Natural killer cell (primary cell): ENCODE measurements around the gene HSFX2. TPM values are rescaled to one million over a fixed set of nuclear protein-coding genes. Genes with fewer than 3 reads are reported as not detected.

Experiments used
- ATAC-seq, 3 donors: fragments of 150-1000 bp in 2 of 3; fragments of 200-7000 bp in 1 of 3; cut with Tn5 transposase; 1 replicate in 1 of 3; 2 replicates in 2 of 3; pipeline ENCODE4 v1.10.0; 2021; ENCODE audit warnings: mild to moderate bottlenecking in 2 of 3, moderate library complexity in 2 of 3
- DNase-seq, 2 donors: peaks; one replicate each; pipeline versions ENCODE4 v3.0.0 to v3.0.0-alpha.2; 2013 to 2021; ENCODE audit warnings: mixed read lengths in 1 of 2
- H3K27ac ChIP-seq: one replicate; pipeline ENCODE4 v1.5.1; 2013; ENCODE audit warnings: mild to moderate bottlenecking, low read length
- H3K27me3 ChIP-seq: one replicate; pipeline ENCODE4 v1.6.1; 2013; ENCODE audit warnings: low read length; ENCODE audit not compliant: control insufficient read depth, insufficient read depth
- H3K36me3 ChIP-seq: one replicate; pipeline ENCODE4 v1.6.1; 2013; ENCODE audit warnings: low read length; ENCODE audit not compliant: control insufficient read depth, insufficient read depth
- H3K4me1 ChIP-seq: one replicate; pipeline ENCODE4 v1.6.1; 2013; ENCODE audit warnings: low read length; ENCODE audit not compliant: control insufficient read depth, insufficient read depth
- H3K4me3 ChIP-seq: one replicate; pipeline ENCODE4 v1.5.1; 2013; ENCODE audit warnings: low read length
- H3K9me3 ChIP-seq: one replicate; pipeline ENCODE4 v1.6.1; 2013; ENCODE audit warnings: low read length; ENCODE audit not compliant: control insufficient read depth, insufficient read depth
- H3K27ac Mint-ChIP-seq, 2 donors: one replicate each; pipeline ENCODE4 v1.8.0; 2022; ENCODE audit warnings: mild to moderate bottlenecking in 2 of 2, mixed read lengths in 2 of 2, moderate library complexity in 1 of 2
- H3K27me3 Mint-ChIP-seq, 2 donors: one replicate each; pipeline ENCODE4 v1.8.0; 2022; ENCODE audit warnings: low read depth in 2 of 2, mixed read lengths in 2 of 2
- H3K36me3 Mint-ChIP-seq: one replicate; pipeline ENCODE4 v1.8.0; 2022; ENCODE audit warnings: mixed read lengths
- H3K4me1 Mint-ChIP-seq, 2 donors: one replicate each; pipeline ENCODE4 v1.8.0; 2022; ENCODE audit warnings: mixed read lengths in 2 of 2
- H3K4me3 Mint-ChIP-seq: one replicate; pipeline ENCODE4 v1.8.0; 2022; ENCODE audit warnings: mild to moderate bottlenecking, moderate library complexity, mixed read lengths
- H3K9me3 Mint-ChIP-seq, 2 donors: one replicate each; pipeline ENCODE4 v1.8.0; 2022; ENCODE audit warnings: mixed read lengths in 2 of 2
- CTCF ChIP-seq: fragments of 200-600 bp; IDR thresholded peaks from one replicate; pipeline ENCODE4 v1.8.0; 2022; ENCODE audit warnings: antibody characterized with exemption
- WGBS: methylation state at CpG from one replicate; pipeline ENCODE4 v1.1.7; 2013; ENCODE audit warnings: missing lambda C conversion rate; ENCODE audit not compliant: insufficient coverage; 5-methylcytosine and 5-hydroxymethylcytosine counted together
- intact Hi-C: fragments of 100-400 bp; cut with micrococcal nuclease; formaldehyde crosslinking; loops from one replicate; pipeline ENCODE4 v1.14.2; 2022
- total RNA-seq, 4 donors: library from RNA; stranded (reverse); fragments of 120-200 nt in 1 of 4; gene quantifications; one replicate each; pipeline versions ENCODE4 v1.2.3 to v1.2.4, GENCODE V29; 2013 to 2022

The HSFX2 gene
- total RNA-seq, 3 donors from 2014 or later (not counting 1 experiment from before 2014, with no cell fraction given) = 0.45 to 0.70 TPM; not detected in 1

DNA sequence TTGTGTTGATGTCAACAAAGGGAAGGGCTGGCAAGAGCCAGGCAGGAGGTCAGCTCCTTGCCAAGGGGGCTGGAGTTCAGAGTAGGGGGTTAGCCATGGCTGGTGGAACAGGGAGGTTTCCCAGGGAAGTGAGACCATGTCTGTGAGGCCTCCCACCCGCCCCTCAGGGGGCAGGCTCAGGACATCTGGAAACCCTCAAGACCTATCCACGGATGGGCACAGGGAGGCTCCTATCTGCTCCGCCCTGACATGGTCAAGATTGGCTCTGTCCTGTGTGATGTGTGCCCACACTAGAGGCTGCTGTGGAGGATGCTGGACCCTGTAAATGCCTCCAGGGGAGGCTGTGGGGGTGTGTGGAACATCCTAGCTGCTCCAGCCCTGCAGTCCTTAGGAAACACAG is 44.5 kb upstream of the HSFX2 start:
- ATAC-seq = no peak
- Mint-ChIP-seq H3K27me3 (peaks cover 10 to 22% of the 10 kb centered on the region in 2 donors), H3K4me1 (no peaks in the 10 kb centered on the region), H3K9me3 (no peaks in the 10 kb centered on the region), H3K27ac (no peak overlapping the region), H3K4me3 (no peak overlapping the region), H3K36me3 (no peaks in the 10 kb centered on the region)
- H3K36me3 ChIP-seq = no peaks in the 10 kb centered on the region
- H3K4me1 ChIP-seq = no peaks in the 10 kb centered on the region
- peaks cover 2% of the 10 kb centered on the region for H3K27me3 ChIP-seq
- no peak for DNase-seq
- intact Hi-C loops = no loop called here
- no peak overlapping the region for H3K4me3 ChIP-seq
- no peak for TF ChIP-seq CTCF
- 86% methylated on average over 3 of the region's 3 CpGs for WGBS
- no peak overlapping the region for H3K27ac ChIP-seq
- H3K9me3 ChIP-seq = no peaks in the 10 kb centered on the region

DNA sequence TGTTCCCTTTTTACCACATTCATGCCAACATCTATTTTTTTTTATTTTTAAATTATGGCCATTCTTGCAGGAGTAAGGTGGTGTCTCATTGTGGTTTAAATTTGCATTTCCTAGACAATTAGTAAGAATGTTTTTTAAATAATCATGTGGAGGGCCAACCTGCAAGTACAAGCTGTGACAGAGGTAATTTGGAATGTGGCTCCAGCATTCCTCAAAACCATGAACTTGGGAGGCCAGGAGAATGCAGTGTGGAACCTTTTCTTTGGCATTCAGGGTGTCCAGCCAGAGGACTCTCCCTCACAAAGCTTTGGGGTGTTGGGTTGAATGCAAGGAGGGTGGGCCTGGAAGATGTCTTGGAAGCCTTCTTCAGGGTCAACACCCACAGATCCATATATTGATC is 43.7 kb upstream of the HSFX2 start:
- ATAC-seq (no peak), DNase-seq (no peak)
- H3K4me1 ChIP-seq = no peaks in the 10 kb centered on the region
- H3K27me3 ChIP-seq = peaks cover 2% of the 10 kb centered on the region
- H3K27me3 Mint-ChIP-seq = peaks cover 11 to 17% of the 10 kb centered on the region in 2 donors
- H3K9me3 Mint-ChIP-seq = no peaks in the 10 kb centered on the region
- no peak overlapping the region for H3K27ac Mint-ChIP-seq
- intact Hi-C loops = no loop called here
- H3K36me3 Mint-ChIP-seq = no peaks in the 10 kb centered on the region
- H3K27ac ChIP-seq = no peak overlapping the region
- H3K4me1 Mint-ChIP-seq = no peaks in the 10 kb centered on the region
- H3K9me3 ChIP-seq = no peaks in the 10 kb centered on the region
- no peak for TF ChIP-seq CTCF
- no peak overlapping the region for H3K4me3 ChIP-seq
- no peaks in the 10 kb centered on the region for H3K36me3 ChIP-seq
- H3K4me3 Mint-ChIP-seq = no peak overlapping the region

GRCh38 chrX:149633511-149633910 is 38.4 kb upstream of the HSFX2 start:
- Mint-ChIP-seq H3K9me3 (no peaks in the 10 kb centered on the region), H3K36me3 (no peaks in the 10 kb centered on the region), H3K4me1 (peaks cover 27 to 28% of the 10 kb centered on the region in 2 donors), H3K27ac (no peak overlapping the region), H3K27me3 (peaks cover 5 to 8% of the 10 kb centered on the region in 2 donors), H3K4me3 (no peak overlapping the region)
- Histone ChIP-seq H3K4me1 (peaks cover 16% of the 10 kb centered on the region), H3K27me3 (no peaks in the 10 kb centered on the region), H3K27ac (no peak overlapping the region), H3K9me3 (no peaks in the 10 kb centered on the region), H3K36me3 (no peaks in the 10 kb centered on the region), H3K4me3 (no peak overlapping the region)
- ATAC-seq (no peak), DNase-seq (no peak)
- intact Hi-C loops = loop anchor here (5.0 kb wide), 1 partner anchor 121 kb away; no protein-coding TSS in a partner anchor
- TF ChIP-seq CTCF = no peak
